ENCODE measurements around the gene GAGE2A. TPM values are rescaled to one million over a fixed set of nuclear protein-coding genes. Genes with fewer than 3 reads are reported as not detected.
"Not testable (repeated sequence)": the region's sequence is repeated elsewhere in the genome, so short reads cannot be mapped to it uniquely, and the experiment has no call there.

GAGE2A gene
- not detected for total RNA-seq

- no CpG with 5 or more reads among the region's 16 CpGs for WGBS, 2 donors
- DNase-seq; intact Hi-C loops (cut with DNase I): not testable (repeated sequence)
Observed at GRCh38 chrX:49589196-49589595, at the start of gene GAGE2A. Gene GAGE2A, plus strand, starts transcription at chrX:49589496. Its CDS starts 1,155 bp downstream, at chrX:49590651.

GRCh38 chrX:49541433-49541832 is 47.9 kb upstream of the GAGE2A start, which contains the start of gene GAGE12D:
Gene GAGE12D, plus strand, starts transcription at chrX:49541733. Its CDS starts 1,155 bp downstream, at chrX:49542888.
- WGBS, 2 donors = no CpG with 5 or more reads among the region's 16 CpGs
- intact Hi-C loops (cut with DNase I) = not testable (repeated sequence)

More at GRCh38 chrX:49589196-49589595, at the start of gene GAGE2A:
- not testable (repeated sequence) for H3K9me3 ChIP-seq; H3K36me3 ChIP-seq; H3K4me3 ChIP-seq (replicated peaks in 1 of 3); H3K4me1 ChIP-seq; H3K27me3 ChIP-seq; H3K27ac ChIP-seq

GRCh38 chrX:49550989-49551388 is 38.3 kb upstream of the GAGE2A start, which contains the start of gene GAGE12E:
Gene GAGE12E, plus strand, starts transcription at chrX:49551289. Its CDS starts 1,155 bp downstream, at chrX:49552444.
- H3K36me3 ChIP-seq; H3K4me3 ChIP-seq (replicated peaks in 1 of 3); H3K9me3 ChIP-seq; H3K27ac ChIP-seq; intact Hi-C loops (cut with DNase I); DNase-seq; H3K4me1 ChIP-seq; H3K27me3 ChIP-seq: not testable (repeated sequence)
- no CpG with 5 or more reads among the region's 16 CpGs for WGBS, 2 donors

More at GRCh38 chrX:49541433-49541832, 47.9 kb upstream of the GAGE2A start, which contains the start of gene GAGE12D:
- not testable (repeated sequence) for H3K4me1 ChIP-seq; H3K27me3 ChIP-seq; H3K9me3 ChIP-seq; H3K36me3 ChIP-seq; H3K4me3 ChIP-seq (replicated peaks in 1 of 3); H3K27ac ChIP-seq; DNase-seq

- H3K27me3 ChIP-seq; intact Hi-C loops (cut with DNase I); H3K27ac ChIP-seq; H3K36me3 ChIP-seq; DNase-seq; H3K9me3 ChIP-seq; H3K4me3 ChIP-seq (replicated peaks in 1 of 3); H3K4me1 ChIP-seq: not testable (repeated sequence)
- WGBS, 2 donors = no CpG with 5 or more reads among the region's 16 CpGs
Observed at GRCh38 chrX:49560542-49560941, 28.8 kb upstream of the GAGE2A start, which contains the start of gene GAGE12F. Gene GAGE12F, plus strand, starts transcription at chrX:49560842. Its CDS starts 1,155 bp downstream, at chrX:49561997.

GRCh38 chrX:49568728-49569127 is 20.6 kb upstream of the GAGE2A start:
- not testable (repeated sequence) for H3K27me3 ChIP-seq, DNase-seq
- no CpG with 5 or more reads among the region's 11 CpGs for WGBS, 2 donors

GRCh38 chrX:49569152-49569551 is 20.1 kb upstream of the GAGE2A start:
- H3K4me1 ChIP-seq; H3K4me3 ChIP-seq (replicated peaks in 1 of 3); DNase-seq; H3K27ac ChIP-seq; H3K36me3 ChIP-seq; H3K9me3 ChIP-seq; H3K27me3 ChIP-seq; intact Hi-C loops (cut with DNase I): not testable (repeated sequence)
- WGBS, 2 donors = 92% methylated on average over 7 of the region's 13 CpGs; no CpG with 5 or more reads in 1 of the 2 donors

More at GRCh38 chrX:49568728-49569127, 20.6 kb upstream of the GAGE2A start:
- H3K9me3 ChIP-seq; H3K4me1 ChIP-seq; H3K27ac ChIP-seq; H3K36me3 ChIP-seq; H3K4me3 ChIP-seq (replicated peaks in 1 of 3); intact Hi-C loops (cut with DNase I): not testable (repeated sequence)

- H3K4me1 ChIP-seq; intact Hi-C loops (cut with DNase I); H3K9me3 ChIP-seq; H3K36me3 ChIP-seq; DNase-seq; H3K27me3 ChIP-seq; H3K27ac ChIP-seq; H3K4me3 ChIP-seq (replicated peaks in 1 of 3): not testable (repeated sequence)
- no CpG with 5 or more reads among the region's 16 CpGs for WGBS, 2 donors
Observed at GRCh38 chrX:49570100-49570499, 19.2 kb upstream of the GAGE2A start, which contains the start of gene GAGE12G. Gene GAGE12G, plus strand, starts transcription at chrX:49570400. Its CDS starts 1,155 bp downstream, at chrX:49571555.

- H3K4me1 ChIP-seq; H3K27me3 ChIP-seq; DNase-seq; H3K27ac ChIP-seq; intact Hi-C loops (cut with DNase I); H3K36me3 ChIP-seq; H3K4me3 ChIP-seq (replicated peaks in 1 of 3); H3K9me3 ChIP-seq: not testable (repeated sequence)
- no CpG with 5 or more reads among the region's 16 CpGs for WGBS, 2 donors
Observed at GRCh38 chrX:49579649-49580048, 9.6 kb upstream of the GAGE2A start, which contains the start of gene GAGE12H. Gene GAGE12H, plus strand, starts transcription at chrX:49579949. Its CDS starts 1,155 bp downstream, at chrX:49581104.

GRCh38 chrX:49589769-49590478 is 628 bp downstream of the GAGE2A start:
- WGBS, 2 donors = 94 to 96% methylated on average over 24 to 32 of the region's 37 CpGs
- intact Hi-C loops (cut with DNase I); H3K4me3 ChIP-seq (replicated peaks in 1 of 3); H3K4me1 ChIP-seq; H3K36me3 ChIP-seq; H3K9me3 ChIP-seq; H3K27me3 ChIP-seq; H3K27ac ChIP-seq: not testable (repeated sequence)
- peak in 1 of 2 donors; percentile 2 for DNase-seq

- DNase-seq; H3K4me3 ChIP-seq (replicated peaks in 1 of 3); H3K9me3 ChIP-seq; intact Hi-C loops (cut with DNase I); H3K27me3 ChIP-seq; H3K36me3 ChIP-seq; H3K4me1 ChIP-seq; H3K27ac ChIP-seq: not testable (repeated sequence)
- WGBS, 2 donors = 89 to 93% methylated on average over 14 to 17 of the region's 17 CpGs
Observed at GRCh38 chrX:49590488-49590887, 1.2 kb downstream of the GAGE2A start.

GRCh38 chrX:49598720-49599119 is 9.4 kb downstream of the GAGE2A start, which contains the start of gene GAGE1:
Gene GAGE1, plus strand, starts transcription at chrX:49599020. Its CDS starts 1,155 bp downstream, at chrX:49600175.
- H3K36me3 ChIP-seq; H3K27me3 ChIP-seq; H3K27ac ChIP-seq; DNase-seq; H3K4me3 ChIP-seq (replicated peaks in 1 of 3); H3K9me3 ChIP-seq; H3K4me1 ChIP-seq; intact Hi-C loops (cut with DNase I): not testable (repeated sequence)
- no CpG with 5 or more reads among the region's 16 CpGs for WGBS, 2 donors

All from thyroid gland (tissue), 4 donors.